Measurements from ENCODE around the gene RABGAP1L.
"Not testable (repeated sequence)": the region's sequence is repeated elsewhere in the genome, so short reads cannot be mapped to it uniquely, and the experiment has no call there.

Gene RABGAP1L

DNA sequence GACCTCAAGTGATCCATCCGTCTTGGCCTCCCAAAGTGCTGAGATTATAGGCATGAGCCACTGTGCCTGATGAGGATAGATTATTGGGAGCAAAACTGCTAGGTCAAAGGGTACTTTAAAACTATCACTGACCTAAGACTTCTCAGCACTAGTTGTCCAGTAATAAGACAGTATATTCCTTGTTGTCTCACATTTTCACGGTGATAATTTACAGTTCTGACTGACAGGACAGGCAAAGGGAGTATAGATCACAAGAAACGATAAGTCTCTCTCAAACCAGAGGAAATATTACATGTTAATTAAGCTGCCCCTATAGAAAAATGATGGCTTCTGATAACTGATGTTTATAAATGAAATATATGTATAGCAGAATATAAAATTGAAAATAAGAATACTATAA is 860.2 kb downstream of the RABGAP1L start:
- TF ChIP-seq, protein P1, sequence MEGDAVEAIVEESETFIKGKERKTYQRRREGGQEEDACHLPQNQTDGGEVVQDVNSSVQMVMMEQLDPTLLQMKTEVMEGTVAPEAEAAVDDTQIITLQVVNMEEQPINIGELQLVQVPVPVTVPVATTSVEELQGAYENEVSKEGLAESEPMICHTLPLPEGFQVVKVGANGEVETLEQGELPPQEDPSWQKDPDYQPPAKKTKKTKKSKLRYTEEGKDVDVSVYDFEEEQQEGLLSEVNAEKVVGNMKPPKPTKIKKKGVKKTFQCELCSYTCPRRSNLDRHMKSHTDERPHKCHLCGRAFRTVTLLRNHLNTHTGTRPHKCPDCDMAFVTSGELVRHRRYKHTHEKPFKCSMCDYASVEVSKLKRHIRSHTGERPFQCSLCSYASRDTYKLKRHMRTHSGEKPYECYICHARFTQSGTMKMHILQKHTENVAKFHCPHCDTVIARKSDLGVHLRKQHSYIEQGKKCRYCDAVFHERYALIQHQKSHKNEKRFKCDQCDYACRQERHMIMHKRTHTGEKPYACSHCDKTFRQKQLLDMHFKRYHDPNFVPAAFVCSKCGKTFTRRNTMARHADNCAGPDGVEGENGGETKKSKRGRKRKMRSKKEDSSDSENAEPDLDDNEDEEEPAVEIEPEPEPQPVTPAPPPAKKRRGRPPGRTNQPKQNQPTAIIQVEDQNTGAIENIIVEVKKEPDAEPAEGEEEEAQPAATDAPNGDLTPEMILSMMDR (IDR thresholded peaks at IDR 0.05; ENCODE audit: low read depth, low read length) = no peak
- DNase-seq (ENCODE audit: low read depth in 2 of 2) = no peak
- no peak overlapping the region for H3K4me3 ChIP-seq (replicated peaks in 1 of 2; ENCODE audit: low read depth in 2 of 2, low read length in 2 of 2)

DNA sequence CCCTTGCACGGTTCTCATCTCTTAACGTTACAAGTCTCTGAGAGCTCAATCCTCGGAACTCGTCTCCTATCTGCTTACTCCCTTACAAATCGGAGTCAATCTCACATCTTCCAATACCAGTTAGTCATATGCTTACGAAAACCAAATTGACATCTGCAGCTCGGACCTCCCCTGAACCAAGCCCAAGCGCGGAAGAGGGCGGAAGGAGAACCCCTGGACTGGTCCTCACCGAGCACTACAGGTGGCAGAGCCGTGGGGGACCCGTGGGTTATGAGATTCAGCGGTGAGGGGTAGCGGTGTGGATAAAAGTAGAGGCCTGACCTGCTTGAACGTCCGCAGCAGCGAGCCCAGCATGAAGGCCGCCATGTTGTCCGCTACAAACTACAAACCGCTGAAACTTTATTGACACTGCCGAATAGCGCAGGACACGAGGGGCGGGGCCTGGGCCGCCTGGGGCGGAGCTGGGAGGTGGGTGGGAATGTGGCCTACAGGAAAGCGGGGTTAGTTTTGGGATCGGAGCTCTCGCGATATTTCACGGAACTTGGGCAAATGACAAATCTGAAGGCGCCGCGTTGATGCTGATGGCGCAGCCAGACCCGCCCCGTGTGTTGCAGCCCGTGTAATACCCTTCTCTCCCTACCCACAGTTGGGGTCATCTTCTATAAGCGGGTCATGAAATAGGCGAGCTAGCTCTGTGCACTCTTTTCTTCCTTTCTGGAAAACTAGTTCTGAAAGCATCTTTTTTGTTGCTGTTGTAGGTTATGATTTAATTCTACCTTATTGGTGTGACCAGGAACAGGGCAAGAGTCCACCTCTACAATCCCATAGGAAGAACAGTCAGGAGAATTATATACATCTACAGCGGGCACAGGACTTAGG is 864.0 kb downstream of the RABGAP1L start, which contains the start of gene MRPS14:
TSS of gene MRPS14 (minus strand) at position 383 of the 879 bp plus-strand sequence. CDS start at position 366, 17 bp downstream.
- peak; percentile 99 for DNase-seq (ENCODE audit: low read depth in 2 of 2)
- H3K4me3 ChIP-seq (replicated peaks in 1 of 2; ENCODE audit: low read depth in 2 of 2, low read length in 2 of 2) = peak within 1 kb of the TSS; percentile 91 to 97
- TF ChIP-seq, protein P1 (IDR thresholded peaks at IDR 0.05; ENCODE audit: low read depth, low read length) = no peak

DNA sequence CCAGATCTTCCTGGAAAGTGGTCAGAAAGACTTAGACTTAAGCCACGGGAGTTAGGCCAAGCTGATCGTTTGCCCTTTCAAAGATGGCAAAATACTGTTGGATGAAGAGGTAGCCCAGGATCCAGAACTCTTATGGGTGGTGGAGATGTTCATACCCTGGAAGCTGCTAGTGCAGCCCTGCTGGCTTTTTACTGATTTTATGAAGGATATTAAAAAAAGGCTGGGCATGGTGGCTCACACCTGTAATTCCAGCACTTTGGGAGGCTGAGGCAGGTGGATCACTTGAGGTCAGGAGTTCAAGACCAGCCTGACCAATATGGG is 864.6 kb downstream of the RABGAP1L start:
- not testable (repeated sequence) for DNase-seq (ENCODE audit: low read depth in 2 of 2)
- H3K4me3 ChIP-seq (replicated peaks in 1 of 2; ENCODE audit: low read depth in 2 of 2, low read length in 2 of 2) = peak overlapping the region; percentile 52 to 97

DNA sequence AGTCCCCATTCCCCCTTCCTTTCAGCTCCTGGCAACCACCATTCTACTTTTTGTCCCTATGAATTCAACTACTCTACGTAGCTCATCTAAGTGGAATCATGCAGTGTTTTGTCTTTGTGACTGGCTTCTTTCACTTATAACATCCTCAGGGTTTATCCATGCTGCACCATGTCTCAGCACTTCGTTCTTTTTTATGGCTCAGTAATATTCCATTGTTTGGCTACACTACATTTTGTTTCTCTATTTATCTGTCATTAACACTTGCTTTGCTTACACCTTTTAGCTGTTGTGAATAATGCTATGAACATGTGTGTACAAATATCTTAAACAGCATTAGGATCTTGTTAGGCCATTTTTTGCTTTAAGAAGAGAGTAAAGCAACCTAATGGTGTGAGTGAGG is 865.5 kb downstream of the RABGAP1L start:
- DNase-seq (ENCODE audit: low read depth in 2 of 2) = no peak
- TF ChIP-seq, protein P1 (IDR thresholded peaks at IDR 0.05; ENCODE audit: low read depth, low read length) = no peak
- no peak overlapping the region for H3K4me3 ChIP-seq (replicated peaks in 1 of 2; ENCODE audit: low read depth in 2 of 2, low read length in 2 of 2)

DNA sequence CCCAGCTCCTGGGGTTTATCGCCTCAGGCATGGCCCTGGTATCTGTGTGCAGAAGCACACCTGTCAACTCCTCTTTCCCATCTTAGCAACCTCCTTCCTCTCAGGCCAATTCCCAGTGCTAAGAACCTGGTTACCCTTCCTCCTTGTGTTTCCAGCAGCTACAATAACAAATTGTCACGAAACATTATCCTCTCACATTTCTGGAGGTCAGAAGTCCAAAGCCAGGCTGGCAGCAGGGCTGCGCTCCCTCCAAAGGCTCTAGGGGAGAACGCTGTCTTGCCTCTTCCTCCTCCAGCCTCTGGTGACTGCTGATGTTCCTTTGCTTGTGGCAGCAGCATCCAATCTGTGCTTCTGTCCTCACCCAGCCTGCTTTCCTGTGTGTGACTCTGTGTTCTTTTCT is 874.6 kb downstream of the RABGAP1L start:
- no peak overlapping the region for H3K4me3 ChIP-seq (replicated peaks in 1 of 2; ENCODE audit: low read depth in 2 of 2, low read length in 2 of 2)
- TF ChIP-seq, protein P1 (IDR thresholded peaks at IDR 0.05; ENCODE audit: low read depth, low read length) = no peak
- DNase-seq (ENCODE audit: low read depth in 2 of 2) = no peak

DNA sequence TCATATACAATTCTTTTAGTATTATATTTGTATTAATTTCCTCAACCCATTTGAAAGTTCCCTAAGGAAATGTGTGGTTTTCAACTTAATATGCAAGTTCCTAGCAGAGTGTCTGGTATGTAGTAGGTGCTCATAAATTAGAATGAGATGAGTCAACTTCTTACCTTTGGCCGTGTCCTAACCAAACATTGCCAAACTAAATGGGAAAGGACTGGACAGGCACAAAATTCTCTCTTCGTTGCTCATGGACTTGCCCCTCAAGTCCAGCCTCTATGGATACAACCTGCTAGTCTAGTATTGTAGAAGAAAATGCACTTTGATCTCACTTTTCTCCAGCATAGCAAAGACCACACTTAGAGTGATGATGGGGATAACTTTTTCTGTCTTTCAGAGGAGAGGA is 875.5 kb downstream of the RABGAP1L start:
- DNase-seq (ENCODE audit: low read depth in 2 of 2) = no peak
- no peak overlapping the region for H3K4me3 ChIP-seq (replicated peaks in 1 of 2; ENCODE audit: low read depth in 2 of 2, low read length in 2 of 2)
- TF ChIP-seq, protein P1 (IDR thresholded peaks at IDR 0.05; ENCODE audit: low read depth, low read length) = no peak

DNA sequence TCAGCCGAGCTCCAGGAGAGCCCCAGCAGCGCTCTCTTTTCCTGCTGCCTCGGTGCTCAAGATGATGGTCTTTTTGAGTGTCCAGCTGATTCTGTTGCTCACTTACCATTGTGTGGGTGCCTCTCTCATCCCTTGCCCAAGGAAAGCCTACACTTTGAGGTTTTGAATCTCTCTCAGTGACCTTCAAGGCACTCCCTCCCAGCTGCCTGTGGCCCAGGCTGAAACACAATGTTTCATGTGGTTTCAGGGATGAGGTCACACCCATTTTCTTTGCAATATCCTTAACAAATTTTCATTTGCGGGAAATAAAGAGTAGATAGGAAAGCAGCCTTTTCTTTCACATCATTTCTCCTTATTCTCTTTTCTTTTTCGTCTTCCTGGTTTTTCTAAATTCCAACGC is 876.5 kb downstream of the RABGAP1L start:
- DNase-seq (ENCODE audit: low read depth in 2 of 2) = no peak
- no peak overlapping the region for H3K4me3 ChIP-seq (replicated peaks in 1 of 2; ENCODE audit: low read depth in 2 of 2, low read length in 2 of 2)
- TF ChIP-seq, protein P1 (IDR thresholded peaks at IDR 0.05; ENCODE audit: low read depth, low read length) = no peak
